NT2/D1 (cell line): Measurements from ENCODE around the gene MAP2K7.

Source experiments
- SUZ12 ChIP-seq: IDR thresholded peaks from 2 replicates; pipeline ENCODE4 v1.6.1; 2011; ENCODE audit not compliant: insufficient read length, insufficient read depth; ENCODE audit errors: extremely low read depth
- YY1 ChIP-seq: IDR thresholded peaks from 2 replicates; pipeline ENCODE4 v1.6.1; 2011; ENCODE audit not compliant: insufficient read length, insufficient read depth
- ZNF274 ChIP-seq: IDR thresholded peaks from 2 replicates; pipeline ENCODE4 v1.6.1; 2011; ENCODE audit warnings: mild to moderate bottlenecking, low read depth, low read length

DNA sequence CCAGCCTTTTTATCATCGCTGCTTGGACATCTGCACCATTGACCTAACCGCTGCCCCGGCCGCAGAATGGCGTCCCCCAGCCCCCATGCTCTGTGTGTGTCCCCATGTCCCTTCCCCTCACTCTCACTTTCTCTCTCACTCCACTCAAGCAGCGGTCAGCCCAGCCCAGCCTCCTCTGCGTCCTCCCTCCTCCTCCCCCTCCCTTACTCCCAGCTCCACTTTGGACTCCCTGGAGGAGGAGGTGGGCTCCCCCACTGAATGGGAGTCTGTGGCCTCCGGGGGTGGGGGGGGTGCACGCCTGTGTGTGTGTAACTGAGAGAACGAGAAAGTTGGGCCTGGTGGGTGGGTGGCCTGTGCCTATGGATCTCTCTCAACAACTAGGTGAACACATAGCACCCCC lies 2.2 kb downstream of the MAP2K7 start:
- TF ChIP-seq SUZ12 (no peak), YY1 (no peak), ZNF274 (no peak)
